ENCODE data around the gene ARMC3.
"Not testable (repeated sequence)": the region's sequence is repeated elsewhere in the genome, so short reads cannot be mapped to it uniquely, and the experiment has no call there.

The ARMC3 gene

DNA sequence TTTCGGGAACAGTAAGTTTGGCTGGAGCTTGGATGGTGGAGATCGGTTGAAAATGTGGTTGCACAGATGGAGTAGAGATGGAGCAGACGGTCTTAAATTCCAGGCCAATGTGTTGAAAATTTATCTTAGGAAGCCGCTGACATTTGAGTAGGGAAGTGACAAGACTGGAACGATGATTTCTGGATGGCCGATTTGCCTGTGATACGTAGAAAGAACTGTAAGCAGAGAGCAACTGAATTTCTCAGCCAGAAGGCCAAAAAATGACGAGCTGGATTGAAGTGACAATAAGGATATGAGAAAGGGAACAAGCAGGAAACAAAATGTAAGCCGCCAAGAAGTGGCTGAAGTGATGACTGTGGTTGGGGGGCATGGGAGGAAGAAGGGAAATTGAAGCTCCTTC, 687 bp upstream of the ARMC3 start:
- DNase-seq (ENCODE audit: insufficient read length, low spot score) (no peak), FAIRE-seq (peak; percentile 78)

DNA sequence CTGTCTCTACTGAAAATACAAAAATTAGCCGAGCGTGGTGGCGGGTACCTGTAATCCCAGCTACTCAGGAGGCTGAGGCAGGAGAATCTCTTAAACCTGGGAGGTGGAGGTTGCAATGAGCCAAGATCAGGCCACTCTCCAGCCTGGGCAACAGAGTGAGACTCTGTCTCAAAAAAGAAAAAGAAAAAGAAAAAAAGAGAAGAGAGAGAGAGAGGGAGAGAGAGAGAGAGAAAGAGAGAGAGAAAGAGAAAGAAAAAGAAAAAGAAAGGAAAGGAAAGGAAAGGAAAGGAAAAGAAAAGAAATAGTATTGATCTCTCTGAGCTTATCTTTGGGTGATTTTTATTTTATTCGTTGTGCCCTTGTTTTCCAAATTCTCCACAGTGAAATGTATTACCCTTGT, 1.2 kb downstream of the ARMC3 start:
- DNase-seq (ENCODE audit: insufficient read length, low spot score); FAIRE-seq: not testable (repeated sequence)

DNA sequence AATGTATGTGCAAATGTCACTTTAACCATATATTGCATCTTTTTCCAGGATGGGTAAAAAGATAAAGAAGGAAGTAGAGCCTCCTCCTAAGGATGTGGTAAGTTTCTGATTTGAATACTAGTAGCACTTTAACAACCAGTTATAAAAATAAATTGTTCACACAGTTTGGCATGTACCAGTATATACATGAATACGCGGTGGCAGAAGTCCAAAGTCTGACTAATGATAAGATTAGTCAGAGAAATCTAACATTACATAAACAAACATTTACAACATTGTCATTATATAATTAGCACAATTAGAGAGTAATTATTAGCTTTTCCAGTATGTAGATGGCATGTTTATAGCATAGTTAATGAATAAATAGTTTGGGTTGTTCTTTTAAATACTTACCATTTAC, 4.1 kb downstream of the ARMC3 start:
- FAIRE-seq (peak; percentile 84), DNase-seq (ENCODE audit: insufficient read length, low spot score) (no peak)

DNA sequence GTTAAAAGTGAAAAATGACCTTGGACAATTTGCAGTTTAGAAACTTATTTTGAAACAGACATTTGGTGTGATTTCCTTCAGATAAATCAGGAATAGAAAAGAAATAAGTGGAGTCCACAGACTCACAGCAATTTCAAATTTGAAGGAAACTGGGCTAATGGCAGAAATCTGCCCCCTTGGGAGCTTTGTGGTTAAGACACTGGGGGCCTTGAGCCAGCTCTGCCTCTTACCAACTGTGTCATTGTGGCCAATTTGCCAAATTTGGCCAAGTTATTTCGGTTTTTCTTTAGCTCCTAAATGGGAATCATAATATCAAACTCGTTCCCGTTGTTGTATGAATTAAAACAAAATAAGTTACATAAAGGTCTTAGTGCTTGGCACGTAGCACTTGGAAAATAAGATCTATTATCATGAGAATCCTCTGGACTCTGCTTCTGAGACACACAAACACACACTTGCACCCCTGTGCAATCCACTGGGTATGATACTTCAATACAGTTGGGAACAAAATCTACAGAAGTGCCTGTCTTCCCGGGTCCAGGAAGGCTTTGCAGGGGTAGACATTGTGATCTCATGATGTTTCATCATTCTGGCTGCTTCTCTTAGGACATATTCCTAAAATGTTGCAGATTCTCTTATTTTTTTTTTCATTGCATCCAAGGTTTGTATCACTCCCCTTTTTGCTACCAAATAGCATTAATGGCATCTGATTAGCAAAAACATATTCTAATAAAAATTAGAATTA, 4.9 kb downstream of the ARMC3 start:
- FAIRE-seq (peak; percentile 80), DNase-seq (ENCODE audit: insufficient read length, low spot score) (no peak)

DNA sequence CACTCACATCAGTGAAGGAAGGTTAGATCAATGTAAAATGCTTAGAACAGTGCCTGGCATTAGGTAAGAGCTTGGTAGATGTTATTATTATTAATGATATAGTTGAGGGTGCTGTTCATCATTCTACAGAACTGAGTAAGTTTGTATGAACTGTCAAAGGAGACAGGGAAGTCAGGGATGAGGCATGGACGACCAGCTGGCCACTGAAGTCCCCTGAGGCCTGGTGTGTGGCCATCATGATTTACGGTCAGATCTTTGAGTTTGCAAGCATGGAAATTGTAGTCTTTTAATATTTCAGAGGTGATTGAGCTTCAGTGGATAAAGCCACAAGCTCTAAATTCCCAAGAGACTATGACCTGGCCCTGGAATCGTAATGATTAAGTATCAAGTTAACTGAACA, 6.9 kb downstream of the ARMC3 start:
- FAIRE-seq (no peak), DNase-seq (ENCODE audit: insufficient read length, low spot score) (no peak)

DNA sequence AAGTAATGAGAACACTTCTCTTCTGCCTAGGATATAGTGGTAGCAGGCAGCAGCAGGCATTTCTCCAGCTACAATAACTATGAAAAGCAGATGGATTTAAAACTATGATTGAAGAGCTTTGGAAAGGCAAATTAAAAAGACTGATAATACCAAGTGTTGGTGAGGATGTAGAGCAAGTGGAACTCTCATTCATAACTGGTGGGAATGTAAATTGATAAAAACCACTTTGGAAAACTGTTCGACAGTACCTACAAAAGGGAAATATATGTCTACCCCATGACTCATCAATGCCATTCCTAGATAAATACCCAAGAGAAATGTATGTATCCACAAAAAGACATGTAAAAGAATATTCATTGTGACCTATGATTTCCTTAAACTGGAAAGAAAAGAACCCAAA, 14.6 kb downstream of the ARMC3 start:
- DNase-seq (ENCODE audit: insufficient read length, low spot score) = no peak
- no peak for FAIRE-seq

DNA sequence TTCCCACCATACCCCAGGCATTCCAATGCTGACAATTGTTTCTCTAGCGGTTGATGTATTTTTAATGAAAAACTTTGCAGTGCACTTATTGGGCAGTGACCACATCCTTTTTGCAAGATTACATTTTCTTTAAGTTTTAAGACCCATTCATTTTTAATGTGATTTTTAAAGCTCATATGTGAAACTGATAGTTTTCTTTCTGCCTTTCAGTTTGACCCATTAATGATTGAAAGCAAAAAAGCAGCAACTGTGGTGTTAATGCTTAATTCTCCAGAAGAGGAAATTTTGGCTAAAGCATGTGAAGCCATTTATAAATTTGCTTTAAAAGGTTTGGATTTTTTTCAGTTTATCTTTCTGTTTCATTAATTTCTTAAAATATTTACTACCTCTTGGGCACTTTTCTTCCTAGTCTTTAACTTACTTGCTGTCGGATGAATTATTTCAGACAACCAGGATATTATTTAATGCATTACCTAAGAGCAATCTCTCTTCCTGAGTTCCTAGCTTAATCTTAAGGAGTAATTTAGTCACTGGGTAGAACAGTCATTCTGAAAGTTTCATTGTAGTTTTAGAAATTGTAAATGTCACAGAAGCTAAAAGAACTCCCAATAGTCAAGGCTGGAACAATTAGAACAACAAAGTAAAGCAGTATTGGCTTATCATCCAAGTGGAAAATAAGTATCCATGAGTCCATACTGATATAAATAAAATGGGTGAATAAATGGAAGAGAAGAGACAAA, 18.3 kb downstream of the ARMC3 start:
- FAIRE-seq = peak; percentile 86
- peak; percentile 9 for DNase-seq (ENCODE audit: insufficient read length, low spot score)

DNA sequence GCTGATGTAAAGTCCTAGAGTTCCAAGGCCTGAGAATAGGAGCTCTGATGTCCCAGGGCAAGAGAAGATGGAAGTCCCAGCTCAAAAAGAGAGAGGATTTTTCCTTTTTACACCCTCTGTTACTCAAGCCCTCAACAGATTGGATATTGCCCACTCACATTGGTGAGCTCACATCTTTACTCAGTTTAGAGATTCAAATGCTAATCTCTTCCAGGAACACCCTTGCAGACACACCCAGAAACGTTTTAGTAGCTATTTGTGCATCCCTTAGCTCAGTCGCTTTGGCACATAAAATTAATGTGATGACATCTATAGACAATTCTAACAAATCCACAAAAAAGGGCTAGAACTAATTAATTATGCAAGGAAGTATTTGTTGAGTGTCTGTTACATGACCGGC, 27.1 kb downstream of the ARMC3 start:
- DNase-seq (ENCODE audit: insufficient read length, low spot score) (no peak), FAIRE-seq (no peak)

DNA sequence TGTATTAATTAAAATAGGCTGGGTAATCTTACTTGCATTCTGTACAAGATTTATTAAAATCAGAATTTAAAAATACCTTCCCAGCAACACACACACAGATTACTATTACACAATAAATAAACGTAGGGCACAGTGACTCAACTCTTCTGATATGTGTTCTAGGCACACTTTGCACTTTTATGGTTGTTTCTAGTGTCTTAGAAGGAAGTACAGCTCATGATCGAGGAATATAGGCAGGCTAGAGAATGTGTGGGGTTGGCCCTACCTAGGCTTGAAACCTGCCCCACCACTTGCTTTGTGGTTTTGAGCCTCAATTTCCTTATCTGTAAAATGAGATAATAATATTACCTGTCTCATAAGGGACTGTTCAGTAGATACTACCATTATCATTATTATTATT, 30.5 kb downstream of the ARMC3 start:
- no peak for DNase-seq (ENCODE audit: insufficient read length, low spot score)
- no peak for FAIRE-seq

DNA sequence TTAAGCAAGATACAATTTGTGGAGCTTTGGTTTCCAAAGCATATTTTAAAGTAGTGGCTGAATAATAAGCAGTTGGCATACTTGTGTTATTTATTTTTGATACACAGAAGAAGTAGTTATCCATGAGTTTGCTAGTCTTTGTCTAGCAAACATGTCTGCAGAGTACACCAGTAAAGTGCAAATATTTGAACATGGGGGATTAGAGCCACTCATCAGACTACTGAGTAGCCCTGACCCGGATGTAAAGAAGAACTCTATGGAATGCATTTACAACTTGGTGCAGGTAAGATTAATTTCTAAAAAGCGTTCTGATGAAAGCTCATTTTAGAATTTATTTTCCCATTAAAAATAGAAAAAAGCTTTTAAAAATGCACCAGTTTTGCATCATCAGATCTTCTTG, 31.4 kb downstream of the ARMC3 start:
- peak; percentile 55 for FAIRE-seq
- no peak for DNase-seq (ENCODE audit: insufficient read length, low spot score)

DNA sequence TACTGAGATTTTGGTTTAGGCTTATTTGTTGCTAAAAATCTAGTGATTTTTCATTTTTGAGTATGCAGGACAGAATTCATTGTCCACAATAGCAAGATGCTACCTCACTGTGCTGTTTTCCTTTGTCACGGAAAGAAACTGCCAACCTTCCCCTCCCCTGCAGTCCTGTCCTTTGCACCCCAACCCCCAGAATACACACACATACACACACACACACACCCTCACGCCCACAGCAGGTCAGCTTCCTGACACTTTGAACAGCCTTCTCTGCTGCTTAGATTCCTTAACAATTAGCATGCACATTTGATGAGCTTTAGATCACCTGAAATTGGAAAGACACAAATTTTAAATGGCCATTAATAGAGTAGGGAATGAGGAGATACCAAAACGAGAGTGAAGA, 32.1 kb downstream of the ARMC3 start:
- FAIRE-seq (no peak), DNase-seq (ENCODE audit: insufficient read length, low spot score) (no peak)

DNA sequence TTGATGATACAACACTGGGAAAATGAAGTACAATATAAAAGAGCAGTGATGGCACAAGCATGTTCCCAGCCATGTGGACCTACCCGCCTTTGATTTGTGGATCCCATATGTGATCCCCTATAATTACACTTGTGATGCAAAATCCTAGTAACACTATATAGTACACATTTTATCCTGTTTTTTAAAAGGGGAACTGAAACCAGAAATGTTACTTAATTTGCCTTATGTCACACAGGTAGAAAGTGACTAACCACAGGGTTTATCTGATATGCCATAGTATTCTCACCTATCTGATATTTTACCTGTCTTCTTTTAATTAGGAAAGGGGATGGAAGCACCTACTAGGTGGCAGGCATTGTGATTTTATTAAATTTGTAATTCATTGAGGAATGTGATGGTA, 35.0 kb downstream of the ARMC3 start:
- no peak for DNase-seq (ENCODE audit: insufficient read length, low spot score)
- FAIRE-seq = no peak

DNA sequence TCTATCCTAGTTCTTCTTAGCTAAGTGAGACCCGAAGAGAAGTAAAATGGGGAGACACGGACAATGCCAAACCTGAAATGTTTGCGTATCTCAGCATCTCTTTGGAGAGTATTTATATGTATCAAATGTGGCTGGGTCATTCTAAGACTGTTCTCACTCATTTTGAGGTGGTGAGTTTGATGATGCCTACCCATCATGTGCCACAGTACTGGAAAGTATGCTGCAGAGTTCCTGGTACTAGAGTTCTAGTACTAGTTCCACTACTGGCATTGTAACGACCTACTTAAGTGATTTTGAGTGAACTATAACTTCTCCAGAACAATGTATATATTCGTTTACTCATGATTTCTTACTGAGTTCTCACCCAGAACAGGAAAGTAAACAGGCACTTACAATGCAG, 41.9 kb downstream of the ARMC3 start:
- FAIRE-seq = no peak

DNA sequence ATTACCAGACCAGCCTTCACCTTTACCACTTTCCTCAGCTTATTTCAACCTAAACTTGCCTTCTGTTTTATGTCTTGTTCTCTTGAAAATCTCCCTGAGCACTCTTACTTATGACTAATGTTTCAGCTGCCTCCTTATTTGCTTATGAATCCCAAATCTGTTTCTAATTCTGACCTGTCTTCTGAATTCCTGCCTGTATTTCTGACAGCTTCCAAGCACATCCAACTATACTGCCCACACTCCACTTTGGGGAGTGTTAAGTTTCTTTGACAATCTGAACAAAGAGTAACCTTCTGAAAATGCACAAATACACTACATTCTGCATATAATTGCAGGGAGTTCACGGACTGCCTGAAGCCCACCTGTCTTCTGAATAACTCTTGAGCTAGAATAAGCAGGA, 48.7 kb downstream of the ARMC3 start:
- FAIRE-seq = peak; percentile 8
- no peak for DNase-seq (ENCODE audit: insufficient read length, low spot score)

More for the DNA sequence above, 41.9 kb downstream of the ARMC3 start:
- no peak for DNase-seq (ENCODE audit: insufficient read length, low spot score)

DNA sequence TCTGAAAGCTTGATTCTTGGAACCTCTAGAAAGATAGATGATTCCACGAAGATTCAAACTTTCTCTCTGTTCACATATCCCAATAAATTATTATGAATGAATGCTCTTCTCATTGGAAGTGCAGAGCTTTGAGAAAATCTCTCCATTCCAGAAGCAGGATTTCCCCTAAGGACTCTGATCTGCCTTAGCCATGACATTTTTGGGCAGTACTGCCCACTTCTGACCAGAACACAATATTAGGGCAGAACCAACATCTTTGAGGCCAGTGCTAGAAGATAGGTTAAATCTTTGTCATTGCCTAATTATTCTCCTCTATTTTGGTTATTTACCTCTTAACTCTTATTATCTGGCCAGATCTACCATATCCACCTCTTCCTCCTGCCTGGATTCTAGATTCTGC, 49.9 kb downstream of the ARMC3 start:
- FAIRE-seq (no peak), DNase-seq (ENCODE audit: insufficient read length, low spot score) (no peak)

DNA sequence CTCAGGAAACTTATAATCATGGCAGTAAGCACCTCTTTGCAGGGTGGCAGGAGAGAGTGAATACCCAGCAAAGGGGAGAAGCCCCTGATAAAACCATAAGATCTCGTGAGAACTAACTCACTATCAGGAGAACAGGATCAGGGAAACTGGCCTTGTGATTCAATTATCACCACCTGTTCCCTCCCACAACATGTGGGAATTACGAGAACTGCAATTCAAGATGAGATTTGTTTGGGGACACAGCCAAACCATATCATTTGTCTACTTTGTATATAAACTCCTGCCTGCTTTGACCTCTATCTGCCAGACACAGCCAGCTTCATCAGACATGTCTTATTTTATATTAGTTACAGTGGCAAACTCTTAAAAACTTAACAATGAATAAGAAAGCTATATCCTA, 50.4 kb downstream of the ARMC3 start:
- DNase-seq (ENCODE audit: insufficient read length, low spot score) (no peak), FAIRE-seq (no peak)

DNA sequence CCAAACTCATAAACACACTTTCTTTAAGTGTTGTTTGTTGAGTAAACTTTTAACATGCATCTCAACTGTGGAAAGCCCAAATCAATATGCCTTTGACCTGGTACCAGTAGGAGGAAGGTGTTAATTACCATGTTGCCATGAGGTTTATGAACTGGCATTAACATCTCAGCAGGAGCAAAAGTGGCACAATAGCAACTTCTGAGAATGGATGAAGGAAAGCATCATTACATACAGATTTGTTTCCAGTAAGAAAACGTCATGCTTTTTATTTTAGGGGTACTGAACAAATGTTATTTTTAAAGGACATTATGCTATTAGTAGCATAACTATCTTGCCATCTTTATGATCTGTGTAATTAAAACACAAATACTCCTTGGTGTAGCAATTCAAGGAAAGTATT, 51.1 kb downstream of the ARMC3 start:
- FAIRE-seq (no peak), DNase-seq (ENCODE audit: insufficient read length, low spot score) (no peak)

DNA sequence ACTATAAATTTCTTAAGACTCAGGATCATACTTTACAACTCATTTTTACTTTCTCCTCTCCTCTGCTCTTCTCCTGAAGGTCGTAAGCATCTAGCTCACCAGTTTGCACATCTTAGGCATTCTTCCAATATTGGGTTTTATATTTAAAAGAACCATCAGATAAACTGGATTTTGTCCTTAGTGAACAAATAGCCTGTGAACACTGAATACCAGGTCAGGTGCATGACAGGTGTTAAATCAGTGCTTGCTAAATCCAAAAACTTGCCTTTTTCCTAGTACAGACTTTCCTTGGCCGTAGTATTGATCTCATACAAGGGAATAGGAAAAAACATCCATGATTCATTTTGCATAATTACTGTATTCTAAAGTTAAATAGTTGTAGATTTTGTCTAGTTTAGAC, 53.0 kb downstream of the ARMC3 start:
- DNase-seq (ENCODE audit: insufficient read length, low spot score) (no peak), FAIRE-seq (no peak)

DNA sequence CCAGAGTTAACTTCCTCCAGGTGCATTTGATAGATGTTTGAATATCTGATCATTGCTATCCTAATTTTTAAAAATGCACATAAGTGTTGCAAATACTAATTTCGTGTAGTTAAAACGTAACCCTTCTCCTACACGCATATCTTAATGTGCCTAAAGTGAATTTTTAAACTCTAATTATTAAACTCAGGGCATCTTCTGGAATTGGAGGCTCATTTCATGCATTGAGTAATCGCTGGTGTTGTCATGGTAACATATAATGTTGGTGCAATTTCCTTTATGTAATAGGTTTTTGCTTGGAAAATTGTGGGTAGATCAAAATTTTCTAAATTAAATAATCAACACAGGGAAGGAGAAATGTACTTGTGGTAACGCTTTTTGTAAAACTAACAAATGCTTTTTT, 56.2 kb downstream of the ARMC3 start:
- DNase-seq (ENCODE audit: insufficient read length, low spot score) (no peak), FAIRE-seq (no peak)

DNA sequence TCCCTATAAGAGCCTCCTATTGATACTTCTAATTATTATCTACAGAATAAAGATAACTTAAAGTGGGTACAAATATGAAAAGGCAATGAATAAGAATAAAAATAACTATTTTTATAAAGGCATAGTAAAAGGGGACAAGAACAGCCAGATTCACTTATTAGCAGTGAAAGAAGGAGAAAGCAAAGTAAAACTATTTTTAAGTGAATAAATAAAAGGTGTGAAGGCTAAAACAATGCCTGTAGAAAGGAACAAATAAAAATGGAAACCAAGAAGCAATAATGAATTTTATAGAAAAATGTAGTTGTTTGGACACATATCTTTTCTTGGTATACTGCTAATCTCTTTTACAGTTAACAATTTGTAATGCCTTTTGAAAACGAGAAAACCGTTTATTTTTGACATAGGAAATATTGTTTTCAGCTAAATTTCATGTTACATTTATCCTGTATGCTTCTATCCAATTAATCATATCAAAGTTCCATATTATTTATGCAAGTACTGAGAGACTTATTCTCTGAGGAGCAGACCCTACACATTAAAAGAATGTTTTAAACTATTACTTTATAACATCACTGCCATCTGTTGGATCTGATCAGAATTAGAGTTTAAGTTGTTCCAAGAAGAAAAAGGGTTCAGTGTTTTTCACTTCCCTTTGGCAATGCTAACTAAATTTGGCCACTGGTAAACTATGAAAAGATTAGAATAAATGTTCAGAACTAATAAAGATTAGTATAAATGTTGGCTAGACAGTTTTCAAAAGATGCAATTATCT, 59.1 kb downstream of the ARMC3 start:
- DNase-seq (ENCODE audit: insufficient read length, low spot score) = no peak
- FAIRE-seq = peak; percentile 90

DNA sequence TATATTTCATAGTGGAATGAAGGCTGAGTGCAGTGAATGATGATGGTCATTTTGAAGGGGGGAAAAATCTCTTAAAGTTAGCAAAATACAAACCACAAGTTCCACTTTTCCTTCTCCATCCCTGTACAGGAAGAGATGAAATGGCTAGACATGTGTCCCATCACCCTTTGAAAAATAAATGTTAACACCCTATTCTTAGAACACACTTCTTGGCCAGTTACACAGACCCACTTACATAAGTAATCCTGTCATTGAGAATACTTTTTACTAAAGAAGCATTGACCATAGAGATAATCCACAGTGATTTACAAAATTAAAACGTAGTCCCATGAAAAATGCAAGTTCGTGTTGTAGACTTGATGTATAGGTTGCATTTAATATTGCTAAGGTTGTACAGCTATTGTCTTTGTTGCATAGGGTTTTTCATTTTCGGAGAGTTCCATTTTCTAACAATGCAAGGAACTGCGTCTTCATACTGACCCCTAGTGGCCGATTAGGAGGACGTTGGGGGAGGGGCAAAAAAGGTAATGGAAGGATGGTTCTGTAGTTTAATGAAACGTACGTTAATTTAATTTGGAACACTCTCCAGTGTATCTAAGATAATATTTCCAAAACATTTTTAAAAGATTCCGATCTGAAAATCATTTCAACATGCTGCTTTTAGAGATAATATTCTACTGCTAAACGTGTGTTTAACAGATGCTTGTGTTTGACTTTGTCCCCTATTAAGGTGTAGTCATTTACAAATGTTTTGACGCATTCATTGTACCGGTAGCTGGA, 60.9 kb downstream of the ARMC3 start:
- FAIRE-seq (peak; percentile 95), DNase-seq (ENCODE audit: insufficient read length, low spot score) (peak; percentile 41)
